HG03159 (cell line): ENCODE measurements around the gene AMIGO2.

Experiments
- ATAC-seq: cut with Tn5 transposase; IDR thresholded peaks from one replicate; pipeline ENCODE4 v1.9.1; 2021; ENCODE audit warnings: mild to moderate bottlenecking, moderate library complexity; ENCODE audit not compliant: unreplicated experiment

AMIGO2 gene

GRCh38 chr12:47038270-47038748 is 41.5 kb downstream of the AMIGO2 start:
- ATAC-seq = no peak

GRCh38 chr12:47035484-47035883 is 44.3 kb downstream of the AMIGO2 start:
- ATAC-seq = no peak

- ATAC-seq = no peak
These were observed 45.1 kb downstream of the AMIGO2 start for GRCh38 chr12:47034661-47035060.

DNA sequence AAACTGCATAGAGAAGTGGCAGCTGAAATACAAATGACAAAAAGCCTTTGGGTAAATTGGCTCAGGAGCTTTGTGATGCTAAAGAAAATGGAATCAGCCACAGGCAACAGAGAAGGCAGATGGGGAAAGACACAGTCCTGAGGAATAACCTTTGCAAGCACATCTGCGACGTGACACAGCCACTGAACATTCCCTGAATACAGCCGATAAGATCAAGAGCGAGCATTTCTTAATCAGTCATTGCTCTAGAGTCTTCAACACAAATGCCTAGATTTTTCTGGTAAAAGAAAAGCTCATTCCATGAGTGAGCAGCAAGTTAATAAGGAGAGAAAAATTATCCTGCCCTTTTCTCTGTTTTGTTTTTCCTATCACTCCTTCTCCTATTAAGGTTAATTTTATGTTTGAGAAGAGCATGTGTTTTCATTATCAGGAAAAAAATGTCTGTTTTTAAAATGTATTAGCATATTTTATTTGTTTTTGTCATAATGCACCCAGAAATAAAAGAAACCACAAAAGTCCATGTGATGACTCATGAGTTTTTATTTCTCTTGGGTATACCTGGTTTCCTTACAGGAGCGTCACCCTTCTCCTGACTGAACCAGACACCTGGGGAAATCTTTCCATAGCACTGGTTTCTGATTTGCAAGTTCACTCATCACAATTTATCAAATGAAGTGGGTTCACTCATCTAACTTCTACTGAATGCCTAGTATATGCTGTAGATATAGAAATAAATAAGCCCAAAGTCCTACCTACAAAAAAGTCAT is 45.8 kb downstream of the AMIGO2 start:
- no peak for ATAC-seq

DNA sequence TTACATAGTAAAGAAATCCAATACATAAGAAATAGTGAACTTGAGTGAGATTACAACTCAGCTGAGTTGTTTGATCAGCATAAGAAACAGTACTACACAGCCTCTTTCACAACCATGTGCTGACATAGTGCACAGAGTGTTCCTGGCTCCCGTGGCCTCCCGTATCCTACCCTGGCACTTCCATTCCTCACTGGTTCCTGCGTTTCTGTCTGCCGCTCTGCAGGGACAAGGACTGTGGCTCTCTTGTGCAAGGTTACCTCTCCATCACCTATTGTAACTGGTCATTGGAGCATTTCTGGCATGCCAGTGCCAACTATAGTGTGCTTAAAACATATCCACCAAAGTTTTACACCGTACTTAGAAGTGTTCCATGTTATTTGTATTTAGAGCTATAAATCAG is 46.7 kb downstream of the AMIGO2 start:
- no peak for ATAC-seq

- ATAC-seq = no peak
These were observed 47.1 kb downstream of the AMIGO2 start for GRCh38 chr12:47032644-47033043.

GRCh38 chr12:47029903-47030302 is 49.9 kb downstream of the AMIGO2 start:
- ATAC-seq = no peak

- ATAC-seq = no peak
These were observed 50.6 kb downstream of the AMIGO2 start for GRCh38 chr12:47028981-47029708.

- no peak for ATAC-seq
These were observed 51.6 kb downstream of the AMIGO2 start for GRCh38 chr12:47028186-47028585.
